Cortex of kidney (tissue), 1 donor: ENCODE results near the gene COL10A1.
"Not testable (repeated sequence)": the region's sequence is repeated elsewhere in the genome, so short reads cannot be mapped to it uniquely, and the experiment has no call there.

Experiments used
- DNase-seq: peaks from one replicate; lab custom pipeline; 2025; lab: John Stamatoyannopoulos, UW

Gene COL10A1

DNA sequence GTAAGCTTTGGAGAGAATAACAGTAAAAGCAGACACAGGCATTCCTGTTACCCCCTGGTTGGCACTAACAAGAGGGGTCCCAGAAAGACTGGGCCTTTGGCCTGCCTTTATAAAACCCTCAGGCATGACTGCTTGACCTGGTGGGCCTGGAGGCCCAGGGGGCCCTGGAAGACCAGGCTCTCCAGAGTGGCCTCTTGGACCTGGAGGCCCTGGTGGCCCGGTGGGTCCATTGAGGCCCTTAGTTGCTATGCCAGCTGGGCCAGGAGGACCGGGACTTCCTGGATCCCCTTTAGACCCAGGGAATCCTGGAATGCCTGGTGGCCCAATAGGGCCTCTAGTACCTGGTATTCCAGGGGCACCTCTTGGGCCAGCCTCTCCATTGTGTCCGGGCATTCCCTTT is 5.5 kb downstream of the COL10A1 start:
- DNase-seq = no peak

DNA sequence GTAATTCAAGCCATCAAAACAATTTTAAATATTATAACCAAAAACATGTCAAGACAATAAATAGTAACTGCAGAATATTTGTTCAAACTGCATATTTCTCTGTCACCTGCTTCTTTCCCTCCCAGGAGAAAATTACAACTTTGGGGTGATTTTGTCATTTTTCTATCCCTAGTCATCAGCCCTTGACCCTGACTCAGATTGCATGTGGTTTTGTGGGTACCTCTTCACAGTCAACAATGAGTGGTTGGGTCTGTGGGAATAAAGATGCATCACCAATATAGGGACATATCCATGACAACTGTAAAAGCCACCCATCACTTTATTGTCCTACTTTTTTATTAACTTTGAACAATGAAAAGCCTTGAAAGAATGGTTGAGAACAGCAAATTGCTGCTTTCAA is 7.3 kb downstream of the COL10A1 start:
- DNase-seq = no peak

DNA sequence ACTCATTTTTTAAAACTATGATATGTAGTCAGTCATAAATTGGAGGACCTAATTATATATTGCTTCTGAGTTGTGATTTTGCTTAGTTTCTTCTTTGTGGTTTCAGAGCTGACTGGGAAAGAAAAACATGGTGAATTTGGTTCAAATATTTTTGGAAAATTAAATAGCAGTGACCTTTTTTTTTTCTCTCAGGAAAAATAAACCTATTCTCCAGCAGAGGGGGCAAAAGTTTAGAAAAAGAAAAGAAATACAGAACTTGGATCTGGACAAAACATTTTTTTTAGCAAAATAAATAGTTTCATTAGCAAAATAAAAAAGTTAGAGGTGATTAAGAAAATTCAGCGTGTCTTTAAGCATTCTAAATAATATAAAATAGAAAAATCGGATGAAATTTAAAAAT is 10.2 kb downstream of the COL10A1 start:
- no peak for DNase-seq

DNA sequence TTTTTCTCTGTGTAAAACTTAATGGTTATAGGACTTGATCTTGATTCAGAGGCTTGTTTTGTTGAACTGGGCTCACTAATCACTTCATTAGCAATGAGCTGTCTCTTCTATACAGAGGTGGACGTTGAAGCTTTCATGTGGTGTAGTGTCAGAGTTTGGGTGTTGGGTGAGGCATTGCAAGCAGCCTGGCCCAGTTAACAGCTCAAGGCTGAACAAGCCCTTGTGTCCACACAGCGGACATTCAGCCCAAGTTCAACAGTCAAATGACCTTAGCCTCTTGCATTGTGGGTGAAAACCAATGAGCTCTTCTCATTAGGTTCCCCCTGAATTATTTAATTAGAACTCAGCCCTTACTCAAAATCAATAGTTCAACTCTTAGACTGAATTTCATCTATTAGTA is 12.5 kb downstream of the COL10A1 start:
- no peak for DNase-seq

DNA sequence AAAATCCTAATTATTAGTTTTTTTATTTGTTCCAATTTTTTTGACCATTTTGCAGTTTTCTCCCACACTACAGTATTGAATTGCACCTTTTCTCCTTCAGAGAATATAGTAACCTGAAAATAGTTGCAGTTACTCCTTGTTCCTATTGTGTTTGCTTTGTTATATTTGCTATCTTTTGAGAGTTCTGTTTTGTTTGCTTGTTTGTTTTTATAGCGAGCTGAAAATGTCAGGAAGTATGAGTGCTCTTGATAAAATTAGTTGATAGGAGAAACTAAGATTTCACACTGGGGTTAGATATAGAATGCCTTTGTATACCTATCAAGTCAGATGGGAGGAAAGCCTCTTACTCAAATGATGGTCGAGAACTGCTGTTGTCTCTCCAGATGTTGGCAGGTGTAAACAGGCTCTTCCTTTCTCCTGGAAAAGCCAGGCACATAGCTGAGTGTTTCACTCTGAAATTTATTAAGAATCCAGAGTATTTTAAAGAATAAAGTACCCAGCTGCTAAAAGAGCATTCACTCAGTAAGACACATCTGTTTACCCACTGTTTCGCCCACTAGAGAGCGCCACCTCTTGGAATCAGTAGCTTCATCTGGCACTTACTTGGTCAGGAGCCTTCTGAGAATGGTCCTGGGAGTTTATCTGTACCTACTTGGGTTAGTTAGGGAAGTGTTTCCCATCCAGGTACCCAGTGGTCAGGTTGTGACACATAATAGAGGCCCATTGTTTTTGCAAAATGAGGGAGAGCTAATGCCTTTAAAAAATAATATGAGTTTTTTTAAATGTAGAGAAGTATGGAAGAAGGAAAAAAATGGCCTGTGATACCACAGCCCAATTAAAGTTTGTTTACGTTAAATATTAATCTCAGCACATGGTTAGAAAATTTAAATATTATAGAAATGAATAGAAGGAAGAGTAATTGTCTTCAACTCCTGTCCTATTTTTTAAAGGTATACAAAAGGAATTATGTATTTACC is 14.1 kb downstream of the COL10A1 start:
- DNase-seq = no peak

DNA sequence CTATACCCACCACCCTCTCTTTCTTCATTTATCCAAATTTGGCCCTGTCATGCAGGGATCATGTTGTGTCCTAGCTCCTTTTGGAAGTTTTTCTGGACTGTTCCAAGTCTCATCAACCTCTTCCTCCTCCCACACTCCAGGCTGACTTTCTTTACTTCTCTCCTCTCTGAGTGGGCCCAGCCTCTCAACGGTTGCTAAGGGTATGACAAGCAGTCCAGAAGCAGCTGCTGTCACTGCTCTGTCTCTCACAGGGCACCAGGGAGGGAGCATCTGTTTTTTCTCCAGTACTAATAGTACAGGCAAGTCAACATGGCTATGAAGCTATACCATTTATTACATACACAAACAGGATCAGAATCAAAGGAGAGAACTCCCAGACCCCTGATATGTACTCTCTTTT is 17.1 kb downstream of the COL10A1 start:
- no peak for DNase-seq

DNA sequence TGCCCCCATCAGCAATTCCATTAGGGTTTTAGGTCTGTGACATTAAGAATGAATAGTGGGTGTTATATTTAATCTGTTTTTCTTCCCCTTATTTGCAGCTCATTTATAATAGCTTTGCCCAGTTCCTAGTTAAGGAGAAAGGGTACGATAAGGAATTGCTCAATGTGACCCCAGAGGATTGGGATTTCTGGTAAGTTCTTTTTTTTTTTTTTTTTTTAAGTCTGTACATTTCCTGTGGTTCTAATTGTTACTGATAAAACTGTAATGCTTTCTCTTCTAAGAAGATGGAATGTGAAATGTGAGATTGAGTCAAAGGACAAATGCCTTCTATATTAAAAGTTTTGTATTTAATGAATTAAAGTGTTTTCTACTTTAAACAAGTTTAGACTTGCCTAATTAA is 19.8 kb downstream of the COL10A1 start:
- DNase-seq = no peak

DNA sequence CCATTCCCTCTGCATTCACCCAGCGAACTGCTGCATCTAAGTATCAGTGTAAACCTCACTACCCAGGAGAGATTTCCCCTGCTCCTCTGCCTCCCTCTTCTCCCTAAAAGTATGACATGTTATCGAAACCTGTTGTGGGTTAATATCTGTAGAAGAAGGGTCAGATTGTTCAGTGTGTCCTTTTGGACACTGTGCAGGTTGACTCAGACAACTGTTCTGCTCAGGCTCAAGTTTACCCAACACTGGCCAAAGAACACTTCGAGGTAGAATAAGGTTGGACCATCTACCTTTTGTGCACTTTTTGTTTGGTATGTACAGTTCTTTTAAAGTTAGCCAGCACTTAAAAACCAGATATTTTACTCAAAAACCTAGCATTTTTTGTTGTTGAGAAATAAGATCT is 20.7 kb downstream of the COL10A1 start:
- DNase-seq = no peak

DNA sequence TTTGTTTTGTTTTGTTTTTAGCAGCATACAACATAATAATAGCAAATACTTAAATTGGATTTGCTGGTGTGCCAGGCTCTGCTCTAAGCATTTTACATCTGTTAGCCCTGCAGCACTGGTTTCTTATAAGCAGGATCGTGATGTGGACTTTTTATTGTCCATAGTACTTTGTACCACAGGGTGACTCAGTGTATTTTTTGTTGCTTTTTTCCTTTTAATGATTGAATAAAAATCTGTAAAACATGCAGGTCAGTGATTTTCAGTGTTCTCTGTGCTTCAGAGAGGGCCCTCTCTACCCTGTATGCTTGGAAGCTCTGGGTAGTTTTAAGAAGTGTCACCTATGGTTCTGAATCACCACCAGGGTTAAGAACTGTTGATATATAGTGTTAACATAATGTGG is 21.3 kb downstream of the COL10A1 start:
- no peak for DNase-seq

DNA sequence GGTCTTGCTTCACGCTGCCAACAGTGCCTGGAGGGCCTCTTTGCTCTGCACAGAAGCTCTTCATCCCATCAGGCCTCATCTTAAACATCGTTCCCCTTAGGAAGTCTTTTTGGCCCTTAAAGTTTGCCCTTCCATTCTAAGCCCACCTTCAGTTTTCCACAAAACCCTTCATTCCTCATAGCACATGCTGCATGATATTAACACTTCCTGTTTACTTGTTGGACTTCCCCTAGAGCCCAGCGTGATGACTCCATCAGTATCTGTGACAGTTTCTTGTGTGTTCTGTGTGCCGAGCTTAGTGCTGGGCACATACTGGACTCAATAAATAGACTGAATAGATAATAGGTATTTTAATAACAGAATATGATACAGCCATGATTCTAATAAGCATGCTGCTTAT is 23.1 kb downstream of the COL10A1 start:
- DNase-seq = no peak

DNA sequence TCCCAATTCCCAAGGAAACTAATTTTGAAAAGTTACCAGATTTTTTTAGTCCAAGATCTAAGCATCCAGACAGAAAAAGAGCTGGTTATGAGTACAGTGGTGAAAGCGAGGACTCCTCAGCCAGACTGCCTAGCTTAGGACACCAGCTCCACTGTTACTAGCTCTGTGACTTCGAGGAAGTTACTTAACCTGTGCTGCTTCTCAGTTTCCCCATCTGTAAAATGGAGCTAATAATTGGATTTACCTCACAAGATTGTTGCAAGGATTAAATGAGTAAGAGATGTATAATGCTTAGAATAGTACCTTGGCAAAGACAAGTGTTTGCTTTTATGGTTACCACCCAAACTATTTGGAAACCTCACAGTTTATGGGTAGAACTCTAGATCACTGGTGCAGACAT is 24.1 kb downstream of the COL10A1 start:
- DNase-seq = no peak

DNA sequence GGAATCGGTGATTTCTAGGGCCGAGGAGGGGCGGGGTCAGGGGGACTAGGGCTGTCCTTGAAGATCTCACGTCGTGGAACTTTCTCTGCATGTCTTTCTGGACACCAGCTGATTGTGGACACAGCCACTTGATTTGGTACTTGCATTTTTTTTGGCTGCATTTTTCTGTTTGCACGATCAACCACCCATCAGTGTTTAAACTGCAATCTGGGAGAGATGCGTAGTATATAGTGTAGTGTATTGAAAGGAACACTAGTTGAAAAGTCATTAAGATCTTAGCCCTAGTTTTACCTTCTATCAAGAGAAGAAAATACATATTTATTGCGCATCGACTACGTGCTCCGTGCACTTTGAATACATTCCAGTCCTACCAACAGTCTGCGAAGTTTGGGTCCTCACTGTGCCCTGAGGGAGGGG is 24.6 kb downstream of the COL10A1 start:
- no peak for DNase-seq

DNA sequence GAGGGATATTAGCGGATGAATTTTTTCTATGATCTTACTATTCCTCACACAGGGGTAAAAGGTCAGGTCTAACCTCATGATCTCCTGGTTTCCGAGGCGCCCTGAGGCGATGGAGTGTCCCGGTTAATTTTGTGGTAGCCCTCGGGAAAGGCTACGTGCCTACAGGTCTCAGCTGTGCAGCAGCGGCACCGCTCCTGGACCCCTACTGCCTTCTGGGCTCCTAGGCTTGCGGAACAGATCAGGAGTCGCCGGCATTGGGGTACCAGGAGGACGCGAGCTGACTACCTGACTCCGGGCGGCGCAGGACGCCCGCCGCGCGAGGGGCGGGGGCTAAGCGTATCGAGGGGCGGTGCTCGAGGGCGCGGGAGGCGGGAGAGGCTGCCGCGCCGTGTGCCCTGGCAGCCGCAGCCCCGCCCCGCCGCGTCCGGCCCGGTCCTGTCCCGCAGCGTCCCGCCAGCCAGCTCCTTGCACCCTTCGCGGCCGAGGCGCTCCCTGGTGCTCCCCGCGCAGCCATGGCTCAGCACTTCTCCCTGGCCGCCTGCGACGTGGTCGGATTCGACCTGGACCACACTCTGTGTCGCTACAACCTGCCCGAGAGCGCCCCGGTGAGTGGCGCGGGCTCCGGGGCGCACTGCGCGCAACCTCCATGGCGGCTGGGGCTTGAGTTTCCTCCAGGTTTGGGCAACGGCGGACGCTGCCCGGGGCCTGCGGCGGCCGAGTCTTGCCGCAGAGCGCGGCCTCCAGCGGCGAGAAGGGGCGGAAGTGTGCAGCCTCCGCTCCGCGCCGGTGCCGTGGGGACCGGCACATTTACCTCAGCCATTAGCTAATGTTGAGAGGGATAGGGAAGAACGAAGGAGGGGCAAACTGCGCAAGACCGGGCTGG is 25.3 kb downstream of the COL10A1 start, which contains the start of gene NT5DC1:
TSS of gene NT5DC1 (plus strand) at position 435 of the 883 bp plus-strand sequence. CDS start at position 513, 78 bp downstream.
- DNase-seq = no peak

DNA sequence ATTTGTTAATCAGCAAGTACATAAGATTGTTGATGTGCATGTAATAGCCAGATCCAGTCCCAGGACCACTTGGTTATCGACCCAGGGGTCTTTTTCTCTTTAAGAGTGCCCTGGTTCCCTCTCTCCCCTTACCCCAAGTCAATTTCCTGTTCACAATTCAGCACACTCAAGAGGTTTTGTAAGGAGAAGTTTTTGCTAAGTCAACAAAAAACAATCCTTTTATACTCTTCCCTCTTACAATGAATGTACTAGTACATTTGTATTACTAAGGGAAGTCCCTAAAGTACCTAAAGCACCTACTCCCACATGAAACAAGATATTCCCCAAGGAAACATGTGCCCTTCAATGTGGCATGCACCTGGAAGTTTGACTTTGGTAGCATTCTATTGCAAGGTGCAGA is 26.9 kb downstream of the COL10A1 start:
- DNase-seq = no peak

DNA sequence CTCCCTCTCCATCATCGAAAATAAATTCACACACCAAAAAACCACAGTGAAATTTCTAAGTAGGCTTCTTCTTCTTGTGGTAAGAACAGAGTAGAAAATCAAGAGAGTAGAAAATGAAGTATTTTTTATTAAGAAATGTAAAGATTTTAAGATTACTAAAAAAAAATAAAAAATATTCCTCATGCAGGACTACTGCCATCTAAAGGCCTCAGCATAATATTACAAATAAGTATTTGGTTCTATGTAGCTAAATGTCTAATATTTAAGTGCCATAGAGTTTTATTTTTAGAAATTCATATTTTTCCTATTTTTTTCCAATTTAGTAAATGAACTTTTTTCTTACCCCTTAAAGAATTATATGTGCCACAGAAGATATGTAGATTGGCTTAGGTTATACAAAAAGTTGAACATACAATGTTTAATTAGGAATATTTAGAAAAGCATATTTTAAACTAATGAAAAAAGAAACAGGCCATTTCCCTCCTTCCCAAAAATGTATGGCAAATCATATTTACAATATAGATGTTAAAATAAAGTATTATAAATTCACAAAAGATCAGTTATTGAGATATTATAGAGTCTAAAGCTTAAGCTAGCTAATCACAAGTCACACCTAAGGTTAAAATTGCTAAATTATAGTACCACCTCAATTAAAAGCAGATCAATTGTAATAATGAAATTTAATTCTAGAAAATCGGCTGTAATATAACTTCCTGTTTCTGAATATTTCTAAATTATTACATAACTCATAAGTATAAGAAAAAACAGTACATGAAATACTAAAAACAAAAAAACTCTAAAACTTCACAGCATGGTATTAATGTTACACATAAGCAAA is 28.7 kb downstream of the COL10A1 start:
- no peak for DNase-seq

DNA sequence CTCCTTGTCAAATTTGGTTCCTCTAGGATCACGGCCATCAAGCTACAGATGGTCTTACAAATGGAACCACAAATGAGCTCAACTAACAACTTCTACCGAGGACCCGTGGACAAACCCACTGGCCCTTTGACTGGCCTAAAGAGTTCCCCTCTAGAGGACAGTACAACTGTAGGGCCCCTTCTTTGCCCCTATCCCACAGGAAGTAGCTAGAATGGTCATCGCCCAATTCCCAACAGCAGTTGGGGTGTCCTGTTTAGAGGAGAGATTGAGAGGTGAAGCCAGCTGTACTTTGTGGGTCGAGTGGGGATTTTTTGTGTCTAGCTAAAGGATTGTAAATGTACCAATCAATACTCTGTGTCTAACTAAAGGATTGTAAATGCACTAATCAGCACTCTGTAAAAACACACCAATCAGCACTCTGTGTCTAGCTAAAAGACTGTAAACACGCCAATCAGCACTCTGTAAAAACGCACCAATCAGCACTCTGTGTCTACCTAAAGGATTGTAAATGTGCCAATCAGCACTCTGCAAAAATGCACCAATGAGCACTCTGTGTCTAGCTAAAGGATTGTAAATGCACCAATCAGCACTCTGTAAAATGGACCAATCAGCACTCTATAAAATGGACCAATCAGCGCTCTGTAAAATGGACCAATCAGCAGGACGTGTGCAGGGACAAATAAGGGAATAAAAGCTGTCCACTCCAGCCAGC is 29.7 kb downstream of the COL10A1 start:
- not testable (repeated sequence) for DNase-seq

DNA sequence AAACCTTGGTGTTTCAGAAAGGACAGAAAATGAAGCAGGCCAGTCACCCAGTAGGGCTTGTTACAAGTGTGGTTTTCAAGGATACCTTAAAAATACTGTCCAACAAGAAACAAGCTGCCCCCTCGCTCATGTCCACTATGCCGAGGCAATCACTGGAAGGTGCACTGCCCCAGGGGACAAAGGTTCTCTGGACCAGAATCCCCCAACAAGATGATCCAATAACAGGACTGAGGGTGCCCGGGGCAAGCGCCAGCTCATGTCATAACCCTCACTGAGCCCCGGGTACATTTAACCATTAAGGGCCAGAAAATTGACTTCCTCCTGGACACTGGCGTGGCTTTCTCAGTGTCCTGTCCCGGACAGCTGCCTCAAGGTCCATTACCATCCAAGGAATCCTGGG is 31.9 kb downstream of the COL10A1 start:
- no peak for DNase-seq

DNA sequence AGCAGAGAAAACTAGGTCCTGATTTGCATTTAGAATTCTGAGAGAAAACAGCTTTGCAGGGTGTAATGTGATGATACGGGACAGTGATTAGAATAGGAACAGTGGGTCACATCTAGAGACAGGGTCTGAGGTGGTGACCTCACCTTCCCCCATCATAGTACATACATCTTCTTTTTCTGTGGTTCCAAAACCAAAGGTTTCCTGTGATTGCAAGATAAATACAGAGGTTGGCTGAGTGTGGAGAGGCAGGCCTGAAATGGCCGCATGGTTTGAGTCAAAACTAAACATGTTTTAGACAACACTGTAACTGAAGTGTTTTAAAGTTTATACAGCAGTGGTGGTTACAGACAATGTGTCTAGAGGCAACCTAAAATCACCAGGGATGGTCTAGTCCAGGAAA is 35.7 kb downstream of the COL10A1 start:
- no peak for DNase-seq

DNA sequence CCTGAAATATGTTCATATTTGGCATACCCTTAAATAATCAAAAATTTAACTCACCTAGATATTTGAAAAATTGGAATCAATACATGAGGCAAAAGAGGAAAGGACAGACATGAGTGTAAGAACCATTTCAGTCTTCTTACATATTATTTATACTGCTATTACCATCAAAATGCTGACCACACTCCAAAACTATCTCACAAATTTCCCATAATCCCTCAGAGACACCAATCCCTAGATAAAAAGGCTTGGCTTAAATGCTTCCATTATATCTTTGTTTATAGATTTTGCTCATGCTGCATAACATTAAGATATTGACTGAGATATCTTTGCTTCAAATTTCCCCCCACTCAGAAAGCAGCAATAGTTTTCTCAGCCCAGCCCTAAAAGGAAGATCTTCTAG is 37.0 kb downstream of the COL10A1 start:
- DNase-seq = no peak

DNA sequence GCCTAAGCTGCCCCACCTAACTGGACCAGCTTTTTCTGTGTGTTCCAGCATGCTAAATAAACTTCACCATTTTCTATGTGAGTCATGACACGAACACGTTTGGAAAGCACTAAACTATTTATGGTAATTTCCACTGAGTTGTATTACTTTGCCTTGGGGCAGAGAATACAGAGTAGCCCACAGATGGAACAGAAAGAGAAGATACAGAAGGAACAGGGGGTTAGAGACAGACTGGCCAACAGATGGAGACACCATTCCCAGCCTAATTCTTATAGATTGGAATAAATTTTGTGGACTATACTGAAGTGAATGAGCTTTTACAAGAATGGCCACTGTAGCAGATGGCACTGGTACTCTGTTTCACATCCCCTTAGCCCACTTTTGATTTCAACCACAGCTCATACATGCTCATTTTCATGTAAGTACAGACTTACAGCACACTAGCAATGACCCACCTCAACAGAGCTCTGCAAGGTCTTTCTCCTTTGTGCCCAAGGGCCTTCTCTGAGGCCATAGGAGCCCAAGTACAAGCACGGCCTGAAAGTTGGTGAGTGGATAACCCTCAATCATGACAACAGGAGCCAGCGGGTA is 38.4 kb downstream of the COL10A1 start:
- no peak for DNase-seq

DNA sequence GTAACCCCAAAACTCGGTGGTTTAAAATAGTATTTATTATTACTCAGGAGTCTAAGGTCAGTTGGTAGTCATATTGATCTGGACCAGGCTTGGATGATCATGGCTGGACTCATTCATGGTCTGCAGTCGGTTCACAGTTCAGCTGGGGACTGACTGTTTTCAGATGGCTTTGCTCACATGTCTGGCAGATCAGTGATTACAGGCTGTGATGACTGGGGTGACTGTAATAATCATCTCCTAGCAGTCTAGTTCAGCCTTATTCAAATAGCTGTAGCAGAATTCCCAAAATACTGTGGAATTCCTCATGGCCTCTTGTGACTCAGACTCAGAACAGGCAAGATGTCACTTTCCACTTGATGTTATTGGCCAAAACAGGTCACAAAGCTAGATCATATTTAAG is 41.6 kb downstream of the COL10A1 start:
- no peak for DNase-seq
